SU-DHL-6 (cell line): ENCODE results near the gene NFIA.

ENCODE experiments used
- EZH2phosphoT487 ChIP-seq: fragments of 200-600 bp; sonication (generic), shearing (Covaris generic); conservative IDR thresholded peaks from 2 replicates; pipeline ENCODE4 v1.6.1; 2018; ENCODE audit warnings: mild to moderate bottlenecking, antibody characterized with exemption, low read length, moderate library complexity, mixed read lengths
- TF ChIP-seq, protein P1 (sequence below): fragments of 200-600 bp; sonication (generic); IDR thresholded peaks from one replicate; pipeline ENCODE4 v1.5.1; 2017; ENCODE audit warnings: antibody characterized with exemption, mild to moderate bottlenecking, low read length, moderate library complexity; ENCODE audit not compliant: insufficient read depth, poor library complexity, severe bottlenecking

DNA sequence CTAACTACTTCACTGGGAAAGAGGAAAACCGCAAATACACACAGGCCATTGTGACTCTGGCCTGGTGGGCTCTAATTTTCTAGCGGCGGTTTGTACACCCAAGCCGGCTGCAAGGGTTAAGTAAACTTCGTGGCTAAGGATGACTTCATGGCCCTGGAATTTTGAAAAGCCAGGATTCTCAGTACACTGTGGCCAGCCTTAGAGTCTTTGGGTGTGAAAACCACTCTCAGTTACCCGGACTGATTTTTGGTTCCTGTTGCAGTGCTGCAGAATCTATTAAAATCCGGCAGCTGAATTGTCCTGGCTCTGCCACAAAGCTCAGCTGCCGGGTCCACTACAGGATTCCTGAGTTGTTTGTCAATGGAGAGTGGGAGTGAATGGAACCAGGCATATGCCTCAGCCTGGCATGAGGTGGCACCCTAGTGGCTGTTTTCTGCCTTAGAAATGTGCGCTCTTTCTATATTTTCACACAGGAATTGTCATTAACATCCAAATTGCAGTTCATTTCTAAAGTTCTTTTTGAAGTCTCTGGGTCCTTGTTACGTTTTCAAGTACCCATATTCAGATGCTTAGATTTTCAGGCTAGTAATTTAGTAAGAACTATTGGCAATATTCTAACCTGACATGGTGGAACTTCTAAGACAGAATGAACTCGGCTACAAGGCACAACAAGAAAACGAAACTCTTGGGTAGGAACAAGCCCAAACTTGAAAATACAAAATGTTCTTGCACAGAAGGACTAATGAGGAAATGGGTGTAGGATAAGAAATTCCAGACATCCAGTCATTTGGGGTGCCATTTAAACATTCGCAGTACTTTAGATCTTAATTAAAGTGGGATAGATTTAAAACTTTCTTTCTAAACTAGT is 255.9 kb downstream of the NFIA start:
- TF ChIP-seq, protein P1, sequence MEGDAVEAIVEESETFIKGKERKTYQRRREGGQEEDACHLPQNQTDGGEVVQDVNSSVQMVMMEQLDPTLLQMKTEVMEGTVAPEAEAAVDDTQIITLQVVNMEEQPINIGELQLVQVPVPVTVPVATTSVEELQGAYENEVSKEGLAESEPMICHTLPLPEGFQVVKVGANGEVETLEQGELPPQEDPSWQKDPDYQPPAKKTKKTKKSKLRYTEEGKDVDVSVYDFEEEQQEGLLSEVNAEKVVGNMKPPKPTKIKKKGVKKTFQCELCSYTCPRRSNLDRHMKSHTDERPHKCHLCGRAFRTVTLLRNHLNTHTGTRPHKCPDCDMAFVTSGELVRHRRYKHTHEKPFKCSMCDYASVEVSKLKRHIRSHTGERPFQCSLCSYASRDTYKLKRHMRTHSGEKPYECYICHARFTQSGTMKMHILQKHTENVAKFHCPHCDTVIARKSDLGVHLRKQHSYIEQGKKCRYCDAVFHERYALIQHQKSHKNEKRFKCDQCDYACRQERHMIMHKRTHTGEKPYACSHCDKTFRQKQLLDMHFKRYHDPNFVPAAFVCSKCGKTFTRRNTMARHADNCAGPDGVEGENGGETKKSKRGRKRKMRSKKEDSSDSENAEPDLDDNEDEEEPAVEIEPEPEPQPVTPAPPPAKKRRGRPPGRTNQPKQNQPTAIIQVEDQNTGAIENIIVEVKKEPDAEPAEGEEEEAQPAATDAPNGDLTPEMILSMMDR: no peak
- no peak for TF ChIP-seq EZH2phosphoT487
